Activated CD4-positive, alpha-beta T cell treated with anti-CD3 and anti-CD28 coated beads, Interleukin-2, amount 50 U/mL, for 16 hours (primary cell): ENCODE measurements around the gene IGF1.

Source experiments
- DNase-seq: peaks from one replicate; pipeline ENCODE4 v3.0.0-alpha.2; 2020

The IGF1 gene

GRCh38 chr12:102480406-102480805 lies at the start of gene IGF1:
TSS of gene IGF1 (minus strand) at chr12:102480563. CDS start at chr12:102480381, 182 bp downstream.
- DNase-seq: no peak

GRCh38 chr12:102528111-102528510 lies 47.7 kb upstream of the IGF1 start:
- DNase-seq: no peak

GRCh38 chr12:102527171-102527720 lies 46.9 kb upstream of the IGF1 start:
- peak; percentile 4 for DNase-seq

GRCh38 chr12:102526656-102527055 lies 46.3 kb upstream of the IGF1 start:
- no peak for DNase-seq

DNA sequence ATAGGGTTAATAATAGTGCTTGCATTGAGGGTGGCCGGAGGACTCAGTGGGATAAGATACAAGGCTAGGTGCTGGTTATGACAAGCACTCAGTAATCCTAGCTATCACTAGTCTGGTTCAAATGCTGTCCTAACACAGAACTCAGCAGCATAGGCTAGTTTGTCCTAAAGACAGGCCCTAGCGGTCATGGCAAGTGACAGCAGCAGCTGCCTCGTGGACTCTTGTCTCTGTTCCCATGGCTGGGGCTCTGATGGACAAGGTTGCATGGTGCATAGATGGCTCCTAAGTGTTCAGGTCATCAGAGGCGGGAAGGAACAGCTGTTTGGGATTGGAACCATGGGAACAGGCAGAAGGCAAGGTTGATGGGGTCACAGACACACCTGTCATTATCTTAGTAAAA lies 42.4 kb upstream of the IGF1 start:
- no peak for DNase-seq

DNA sequence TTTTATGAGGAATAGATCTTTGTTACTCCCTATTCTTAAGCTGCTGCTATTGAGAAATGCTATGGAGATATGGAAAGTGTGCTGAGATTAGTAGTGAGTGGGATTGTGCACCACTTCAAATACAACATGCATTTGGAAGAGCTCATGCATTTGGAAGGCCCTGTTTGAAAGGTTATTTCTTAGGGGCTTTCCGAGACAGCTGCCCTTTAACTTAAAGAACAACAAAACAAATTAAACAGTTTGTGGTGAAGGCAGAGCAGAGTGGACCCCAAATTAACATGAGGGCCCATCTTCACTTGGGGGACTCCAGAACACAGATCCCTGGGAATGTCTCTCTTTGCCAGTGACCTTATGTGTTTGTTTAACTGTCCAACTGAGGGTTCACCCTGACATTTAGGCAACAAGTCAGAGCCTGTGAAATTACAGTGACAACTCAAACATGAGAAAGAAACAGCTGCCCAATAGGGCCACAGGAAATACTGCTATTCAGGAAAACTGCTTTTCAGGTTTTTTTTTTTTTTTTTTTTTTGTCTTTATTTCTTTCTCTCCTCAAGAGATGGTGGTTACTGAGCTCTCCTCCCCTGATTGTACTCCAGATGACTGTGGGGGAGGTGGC lies 41.4 kb upstream of the IGF1 start:
- no peak for DNase-seq

- no peak for DNase-seq
Measured at GRCh38 chr12:102518871-102519270, 38.5 kb upstream of the IGF1 start.

DNA sequence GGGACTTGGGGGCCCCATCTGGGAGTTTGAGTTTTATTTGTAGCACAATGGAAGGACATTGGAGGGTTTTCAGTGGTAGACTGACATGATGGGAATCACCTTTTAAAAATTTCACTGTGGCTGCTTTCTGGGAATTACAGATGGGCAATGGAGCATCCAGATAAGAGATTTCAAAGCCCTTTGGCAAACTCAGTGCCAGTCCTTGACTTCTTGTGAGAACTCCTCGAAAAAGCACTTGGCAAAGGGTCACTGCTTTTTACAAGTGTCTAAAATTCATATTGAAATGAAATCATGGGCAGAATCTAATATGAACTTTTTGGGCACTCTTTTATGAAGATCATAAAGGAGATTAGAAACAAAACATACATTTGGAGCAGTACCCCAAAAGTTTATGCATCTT lies 34.3 kb upstream of the IGF1 start:
- DNase-seq: no peak

DNA sequence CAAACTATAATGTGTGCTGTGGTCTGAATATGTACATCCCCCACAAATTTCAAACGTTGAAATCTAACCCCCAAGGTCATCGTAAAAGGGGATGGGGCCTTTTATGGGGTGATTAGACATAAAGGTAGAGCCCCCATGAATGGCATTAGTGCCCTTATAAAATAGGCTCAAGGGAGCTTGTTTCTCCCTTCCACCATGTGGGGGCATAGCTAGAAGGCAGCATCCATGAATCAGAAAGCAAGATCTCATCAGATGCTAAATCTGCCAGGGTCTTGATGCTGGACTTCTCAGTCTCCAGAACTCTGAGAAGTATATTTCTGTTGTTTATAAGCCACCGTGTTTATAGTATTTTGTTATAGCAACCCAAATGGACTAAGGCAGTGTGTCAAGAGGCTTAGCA lies 33.4 kb upstream of the IGF1 start:
- DNase-seq: no peak

GRCh38 chr12:102513272-102513671 lies 32.9 kb upstream of the IGF1 start:
- no peak for DNase-seq

DNA sequence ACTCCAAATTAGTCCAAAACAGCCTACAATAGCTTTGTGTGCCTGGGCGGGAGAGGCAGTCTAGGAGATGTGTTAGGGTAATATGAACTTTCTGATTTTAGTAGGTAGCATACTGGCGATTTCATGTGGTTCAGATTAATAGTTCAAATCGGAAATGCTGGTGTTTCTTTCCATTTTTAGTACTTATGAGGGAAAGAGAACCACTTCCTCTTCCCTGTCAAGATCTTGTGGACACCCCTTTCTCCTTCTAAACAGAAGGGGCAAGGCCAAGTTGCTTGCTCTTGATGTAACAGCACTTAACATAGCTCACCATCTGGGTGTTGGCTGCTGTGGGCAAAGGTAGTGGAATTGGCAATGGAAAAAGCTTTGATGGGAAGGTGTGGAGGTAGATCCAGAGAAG lies 32.2 kb upstream of the IGF1 start:
- DNase-seq: no peak

- DNase-seq: no peak
Measured at GRCh38 chr12:102511575-102511974, 31.2 kb upstream of the IGF1 start.

DNA sequence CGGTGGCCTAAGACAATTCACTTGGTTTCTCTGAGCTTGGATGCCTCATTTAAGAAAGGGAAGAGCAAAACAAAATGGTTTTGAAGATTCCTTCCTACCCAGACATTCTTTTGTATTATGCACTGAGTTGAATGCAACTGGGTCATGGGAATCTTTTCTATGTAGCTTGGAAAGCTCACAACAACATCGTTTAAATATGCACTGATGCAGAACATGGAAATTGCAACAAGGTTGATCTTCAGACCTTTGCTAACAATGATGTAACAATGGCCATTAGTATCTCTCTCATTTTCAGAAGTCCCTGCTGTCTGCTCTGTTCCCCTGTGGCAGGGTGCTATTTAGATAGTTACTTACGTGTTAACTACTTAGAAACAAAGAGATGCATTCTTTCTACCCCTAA lies 30.1 kb upstream of the IGF1 start:
- DNase-seq: no peak

DNA sequence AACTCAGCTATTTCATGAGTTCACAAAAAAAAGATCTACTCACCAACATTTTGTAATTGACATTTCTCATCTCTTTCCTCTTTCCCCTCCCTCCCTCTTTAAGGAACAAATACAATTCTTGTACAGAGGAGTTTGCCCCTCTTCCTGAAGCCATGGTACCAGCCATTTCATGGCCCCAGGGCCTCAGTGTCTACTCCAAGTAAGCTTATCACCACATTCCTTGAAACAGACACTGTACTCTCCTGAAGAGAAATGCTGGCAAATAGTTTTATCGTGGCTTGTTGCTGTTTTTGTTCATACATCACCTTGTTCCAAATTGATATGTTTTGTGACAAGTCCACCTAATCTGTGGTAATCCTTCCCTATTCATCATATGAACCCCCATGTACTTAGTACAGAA lies 29.7 kb upstream of the IGF1 start:
- no peak for DNase-seq

DNA sequence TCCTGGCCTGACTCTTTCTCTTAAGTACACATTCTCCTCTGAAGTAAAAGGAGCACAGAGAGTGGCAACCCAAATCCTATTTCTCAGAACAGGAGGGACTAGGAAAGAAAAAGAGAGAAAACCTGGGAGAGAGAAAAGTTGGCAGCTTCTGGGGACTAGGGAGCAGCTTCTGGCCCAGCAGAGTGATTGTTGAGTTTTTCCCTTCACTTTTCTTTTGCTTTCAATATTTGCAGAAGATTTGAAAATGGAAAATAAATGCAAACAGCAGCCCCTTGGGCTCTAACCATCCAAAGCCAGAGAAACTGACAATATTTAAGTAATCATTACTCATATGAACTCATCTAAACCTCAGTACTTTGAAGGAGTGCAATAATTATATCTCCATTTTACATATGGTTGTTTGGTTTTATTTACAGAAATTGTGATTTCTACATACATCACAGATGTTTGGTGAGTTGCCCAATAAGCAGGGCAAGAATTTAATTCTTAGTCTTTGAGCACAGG lies 28.8 kb upstream of the IGF1 start:
- DNase-seq: no peak

DNA sequence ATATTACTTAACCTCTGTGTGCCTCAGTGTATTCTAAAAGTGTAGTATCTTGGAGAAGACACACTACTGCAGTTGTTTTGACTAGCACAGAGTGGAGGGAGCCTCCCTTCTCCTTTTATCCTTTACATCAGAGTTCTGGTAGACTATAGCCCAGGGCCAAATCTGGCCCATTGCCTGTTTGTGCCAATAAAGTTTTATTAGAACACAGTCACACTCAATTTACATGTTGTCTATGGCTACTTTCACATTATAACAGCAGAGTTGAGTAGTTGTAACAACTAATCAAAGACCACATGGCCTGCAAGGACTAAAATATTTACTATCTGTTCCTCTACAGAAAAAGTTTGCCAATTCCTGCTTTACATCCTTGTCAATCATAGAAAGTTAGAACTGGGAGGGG lies 27.7 kb upstream of the IGF1 start:
- DNase-seq: no peak

GRCh38 chr12:102507301-102507700 lies 26.9 kb upstream of the IGF1 start:
- DNase-seq: no peak

GRCh38 chr12:102504871-102505270 lies 24.5 kb upstream of the IGF1 start:
- DNase-seq: no peak

DNA sequence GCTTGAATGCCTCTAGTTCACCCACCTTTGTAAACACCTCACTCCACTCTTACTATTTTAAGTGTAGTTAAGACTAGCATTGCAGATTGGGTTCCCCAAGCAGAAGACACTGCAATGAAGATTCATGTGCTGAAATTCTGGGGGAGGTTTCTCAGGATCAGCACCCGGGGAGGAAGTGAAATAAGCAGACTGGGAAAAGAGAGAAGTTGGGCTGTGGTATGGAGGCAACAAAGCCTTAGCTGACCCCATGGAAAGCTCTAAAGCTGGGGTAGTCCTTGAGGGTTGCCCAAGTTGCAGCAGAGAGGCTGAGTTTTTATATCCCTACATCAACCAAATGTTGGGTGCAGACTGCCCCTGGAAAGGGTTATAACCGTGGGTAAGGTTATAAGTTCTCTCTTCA lies 23.9 kb upstream of the IGF1 start:
- no peak for DNase-seq

GRCh38 chr12:102503831-102504230 lies 23.5 kb upstream of the IGF1 start:
- DNase-seq: no peak

GRCh38 chr12:102503056-102503681 lies 22.8 kb upstream of the IGF1 start:
- DNase-seq: no peak

GRCh38 chr12:102501773-102502172 lies 21.4 kb upstream of the IGF1 start:
- DNase-seq: no peak

- DNase-seq: no peak
Measured at GRCh38 chr12:102498471-102498870, 18.1 kb upstream of the IGF1 start.

DNA sequence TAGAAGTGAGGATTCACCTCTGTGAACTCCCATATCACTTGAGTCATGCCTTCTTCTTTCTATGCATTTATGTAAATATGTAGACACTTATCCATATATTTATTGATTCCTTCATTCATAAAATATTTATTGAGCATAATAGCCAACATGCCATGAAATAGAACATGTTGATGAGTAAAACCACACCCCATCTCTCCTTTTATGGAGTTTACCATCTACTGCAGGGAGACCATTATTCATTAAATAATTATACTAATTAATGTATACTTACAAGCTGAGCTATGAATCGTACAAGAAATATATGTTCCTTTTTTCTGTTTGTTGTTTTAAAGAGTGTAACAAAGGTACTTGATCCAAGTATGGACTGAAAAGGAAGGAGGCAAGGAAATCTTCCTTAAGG lies 17.4 kb upstream of the IGF1 start:
- DNase-seq: no peak

DNA sequence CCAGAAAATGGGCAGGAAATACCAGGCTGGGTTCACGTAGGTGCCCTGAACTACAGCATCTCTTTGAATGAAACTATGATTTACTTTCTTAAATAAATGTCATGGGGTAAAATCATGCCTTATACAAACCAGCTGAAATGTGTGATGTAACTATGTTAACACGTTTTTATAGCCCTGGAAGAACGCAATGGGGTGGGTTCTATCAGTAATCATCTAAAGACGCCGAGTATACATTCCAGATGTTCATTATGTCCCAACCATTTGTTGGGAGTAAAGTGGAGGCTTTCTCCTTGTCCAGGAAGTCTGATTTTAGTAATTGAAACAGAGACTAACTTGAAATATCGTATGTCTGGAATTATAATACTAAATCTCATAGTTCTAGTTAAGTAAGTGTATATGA lies 16.2 kb upstream of the IGF1 start:
- no peak for DNase-seq
